Femur (tissue), 1 donor: ENCODE measurements around the gene MIDN.

Experiments used
- DNase-seq: peaks from one replicate; pipeline ENCODE4 v3.0.0-alpha.2; 2017

Gene MIDN

GRCh38 chr19:1220976-1221903 is 27.1 kb upstream of the MIDN start:
- peak; percentile 79 for DNase-seq

GRCh38 chr19:1221904-1222255 is 26.5 kb upstream of the MIDN start:
- DNase-seq = no peak

- DNase-seq = no peak
Observed at GRCh38 chr19:1222394-1222793, 26.0 kb upstream of the MIDN start.

GRCh38 chr19:1223018-1223855 is 25.1 kb upstream of the MIDN start:
- no peak for DNase-seq

- DNase-seq = no peak
Observed at GRCh38 chr19:1224047-1224825, 24.1 kb upstream of the MIDN start.

- no peak for DNase-seq
Observed at GRCh38 chr19:1224847-1225246, 23.5 kb upstream of the MIDN start.

- DNase-seq = no peak
Observed at GRCh38 chr19:1225440-1226226, 22.8 kb upstream of the MIDN start.

- no peak for DNase-seq
Observed at GRCh38 chr19:1226227-1226518, 22.2 kb upstream of the MIDN start.

GRCh38 chr19:1226522-1227303 is 21.7 kb upstream of the MIDN start:
- DNase-seq = no peak

- no peak for DNase-seq
Observed at GRCh38 chr19:1227304-1228054, 20.9 kb upstream of the MIDN start.

- DNase-seq = no peak
Observed at GRCh38 chr19:1228161-1228957, 20.0 kb upstream of the MIDN start.

GRCh38 chr19:1229056-1229923 is 19.1 kb upstream of the MIDN start:
- no peak for DNase-seq

GRCh38 chr19:1229924-1230782 is 18.2 kb upstream of the MIDN start:
- no peak for DNase-seq

- DNase-seq = no peak
Observed at GRCh38 chr19:1230783-1231489, 17.4 kb upstream of the MIDN start.

GRCh38 chr19:1231729-1232637 is 16.4 kb upstream of the MIDN start:
- DNase-seq = no peak

- no peak for DNase-seq
Observed at GRCh38 chr19:1232652-1233072, 15.7 kb upstream of the MIDN start.
